Muscle of leg (tissue), 11 donors: ENCODE data around the gene EZR. TPM values are rescaled to one million over a fixed set of nuclear protein-coding genes. Genes with fewer than 3 reads are reported as not detected.

Source experiments
- DNase-seq: peaks from one replicate; pipeline ENCODE4 v3.0.0; 2013
- H3K27ac ChIP-seq: one replicate; pipeline ENCODE4 v1.5.1; 2013; ENCODE audit warnings: mild to moderate bottlenecking, low read length, control low read depth
- H3K27me3 ChIP-seq: one replicate; pipeline ENCODE4 v1.6.1; 2013; ENCODE audit warnings: low read length; ENCODE audit not compliant: control insufficient read depth, insufficient read depth
- H3K36me3 ChIP-seq: one replicate; pipeline ENCODE4 v1.6.1; 2013; ENCODE audit warnings: low read length; ENCODE audit not compliant: control insufficient read depth, insufficient read depth
- H3K4me1 ChIP-seq: one replicate; pipeline ENCODE4 v1.6.1; 2013; ENCODE audit warnings: low read length; ENCODE audit not compliant: control insufficient read depth, insufficient read depth
- H3K4me3 ChIP-seq: one replicate; pipeline ENCODE4 v1.5.1; 2013; ENCODE audit warnings: low read length, control low read depth
- H3K9me3 ChIP-seq: replicated peaks from 2 replicates; pipeline ENCODE4 v1.6.1; 2013; ENCODE audit warnings: low read depth, low read length; ENCODE audit not compliant: control insufficient read depth
- WGBS: methylation state at CpG from one replicate; pipeline ENCODE4 v1.1.5; 2013; ENCODE audit warnings: missing lambda C conversion rate; ENCODE audit not compliant: insufficient coverage; 5-methylcytosine and 5-hydroxymethylcytosine counted together
- polyA plus RNA-seq, 8 donors: library from polyadenylated mRNA; unstranded; fragments of 120-200 nt; gene quantifications; one replicate each; pipeline versions ENCODE4 v1.2.1 to v1.2.3, GENCODE V29; 2013; ENCODE audit warnings: inconsistent platforms in 1 of 8, low replicate concordance in 1 of 8; ENCODE audit not compliant: insufficient read length in 8 of 8, insufficient read depth in 1 of 8
- total RNA-seq: library from RNA; stranded (reverse); fragments of 120-200 nt; gene quantifications from one replicate; pipeline ENCODE4 v1.2.4, GENCODE V29; 2013

Gene EZR
- total and polyA plus RNA-seq, 9 donors, result 23.3 to 58.5 (median 37.8) TPM

- 94% methylated on average over 3 of the region's 9 CpGs for WGBS
Observed at GRCh38 chr6:158753811-158754210, 65.4 kb downstream of the EZR start.

GRCh38 chr6:158752613-158753012 lies 66.6 kb downstream of the EZR start:
- H3K4me3 ChIP-seq, result no peak overlapping the region
- H3K4me1 ChIP-seq, result peaks cover 33% of the 10 kb centered on the region
- WGBS, result no CpG with 5 or more reads among the region's 3 CpGs
- DNase-seq, result peak; percentile 76
- H3K27ac ChIP-seq, result no peak overlapping the region
- H3K36me3 ChIP-seq, result peaks cover 2% of the 10 kb centered on the region
- no peaks in the 10 kb centered on the region for H3K9me3 ChIP-seq
- peaks cover 2% of the 10 kb centered on the region for H3K27me3 ChIP-seq

More at GRCh38 chr6:158753811-158754210, 65.4 kb downstream of the EZR start:
- Histone ChIP-seq H3K4me3 (no peak overlapping the region), H3K27me3 (peaks cover 2% of the 10 kb centered on the region), H3K36me3 (peaks cover 2% of the 10 kb centered on the region), H3K27ac (no peak overlapping the region), H3K4me1 (peaks cover 45% of the 10 kb centered on the region), H3K9me3 (no peaks in the 10 kb centered on the region)
- DNase-seq, result no peak

GRCh38 chr6:158751921-158752320 lies 67.2 kb downstream of the EZR start:
- 87% methylated on average over 5 of the region's 9 CpGs for WGBS
- no peak for DNase-seq
- no peak overlapping the region for H3K4me3 ChIP-seq
- peaks cover 2% of the 10 kb centered on the region for H3K36me3 ChIP-seq
- H3K27me3 ChIP-seq, result peaks cover 2% of the 10 kb centered on the region
- no peak overlapping the region for H3K27ac ChIP-seq
- peaks cover 27% of the 10 kb centered on the region for H3K4me1 ChIP-seq
- H3K9me3 ChIP-seq, result no peaks in the 10 kb centered on the region

- Histone ChIP-seq H3K36me3 (peaks cover 2% of the 10 kb centered on the region), H3K27me3 (peaks cover 2% of the 10 kb centered on the region), H3K4me1 (peaks cover 25% of the 10 kb centered on the region), H3K4me3 (no peak overlapping the region), H3K27ac (no peak overlapping the region), H3K9me3 (no peaks in the 10 kb centered on the region)
- no peak for DNase-seq
- WGBS, result 30% methylated on average over 5 of the region's 9 CpGs
Observed at GRCh38 chr6:158751224-158751623, 67.9 kb downstream of the EZR start.

- 46% methylated on average over 5 of the region's 5 CpGs for WGBS
- Histone ChIP-seq H3K9me3 (peaks cover 3% of the 10 kb centered on the region), H3K4me3 (no peak overlapping the region), H3K27ac (no peak overlapping the region), H3K36me3 (peaks cover 4% of the 10 kb centered on the region), H3K4me1 (no peaks in the 10 kb centered on the region), H3K27me3 (no peaks in the 10 kb centered on the region)
- DNase-seq, result no peak
Observed at GRCh38 chr6:158744986-158745430, 74.2 kb downstream of the EZR start.

GRCh38 chr6:158743033-158743651 lies 76.0 kb downstream of the EZR start:
- Histone ChIP-seq H3K27ac (no peak overlapping the region), H3K9me3 (peaks cover 9% of the 10 kb centered on the region), H3K27me3 (no peaks in the 10 kb centered on the region), H3K4me3 (no peak overlapping the region), H3K4me1 (no peaks in the 10 kb centered on the region), H3K36me3 (peaks cover 4% of the 10 kb centered on the region)
- 75% methylated on average over 6 of the region's 6 CpGs for WGBS
- no peak for DNase-seq

GRCh38 chr6:158739673-158740072 lies 79.5 kb downstream of the EZR start:
- Histone ChIP-seq H3K36me3 (no peaks in the 10 kb centered on the region), H3K4me3 (no peak overlapping the region), H3K27me3 (no peaks in the 10 kb centered on the region), H3K4me1 (no peaks in the 10 kb centered on the region), H3K9me3 (peaks cover 5% of the 10 kb centered on the region), H3K27ac (no peak overlapping the region)
- no peak for DNase-seq
- WGBS, result no CpG with 5 or more reads among the region's 1 CpG

- no peak overlapping the region for H3K27ac ChIP-seq
- no peaks in the 10 kb centered on the region for H3K4me1 ChIP-seq
- no peak overlapping the region for H3K4me3 ChIP-seq
- H3K36me3 ChIP-seq, result no peaks in the 10 kb centered on the region
- H3K9me3 ChIP-seq, result peaks cover 9% of the 10 kb centered on the region
- no peak for DNase-seq
- WGBS, result 81% methylated on average over 11 of the region's 12 CpGs
- no peaks in the 10 kb centered on the region for H3K27me3 ChIP-seq
Observed at GRCh38 chr6:158737710-158738615, 81.2 kb downstream of the EZR start.

GRCh38 chr6:158737082-158737709 lies 82.0 kb downstream of the EZR start:
- H3K27ac ChIP-seq, result no peak overlapping the region
- H3K36me3 ChIP-seq, result no peaks in the 10 kb centered on the region
- H3K9me3 ChIP-seq, result peaks cover 9% of the 10 kb centered on the region
- no peak for DNase-seq
- WGBS, result 92% methylated on average over 2 of the region's 3 CpGs
- H3K4me1 ChIP-seq, result no peaks in the 10 kb centered on the region
- no peak overlapping the region for H3K4me3 ChIP-seq
- H3K27me3 ChIP-seq, result no peaks in the 10 kb centered on the region

- H3K27me3 ChIP-seq, result no peaks in the 10 kb centered on the region
- WGBS, result no CpG with 5 or more reads among the region's 3 CpGs
- no peak overlapping the region for H3K4me3 ChIP-seq
- no peak overlapping the region for H3K27ac ChIP-seq
- H3K36me3 ChIP-seq, result no peaks in the 10 kb centered on the region
- H3K9me3 ChIP-seq, result peaks cover 9% of the 10 kb centered on the region
- no peaks in the 10 kb centered on the region for H3K4me1 ChIP-seq
- DNase-seq, result no peak
Observed at GRCh38 chr6:158735009-158735408, 84.2 kb downstream of the EZR start.
